ENCODE measurements around the gene IBSP. TPM values are rescaled to one million over a fixed set of nuclear protein-coding genes. Genes with fewer than 3 reads are reported as not detected.
A peak's percentile ranks its signal among the peaks of the same experiment; 100 is the strongest.

The IBSP gene
- total RNA-seq, 1 donor from 2014 or later = not detected

- Mint-ChIP-seq H3K27me3 (peaks cover under 1% of the 10 kb centered on the region), H3K9me3 (peaks cover 6% of the 10 kb centered on the region), H3K36me3 (no peaks in the 10 kb centered on the region), H3K4me1 (ENCODE audit: unreplicated experiment) (peaks cover 11% of the 10 kb centered on the region), H3K27ac (no peak overlapping the region), H3K4me3 (no peak overlapping the region)
- no peak for DNase-seq (ENCODE audit: extremely low spot score, unreplicated experiment)
- TF ChIP-seq, protein P1, sequence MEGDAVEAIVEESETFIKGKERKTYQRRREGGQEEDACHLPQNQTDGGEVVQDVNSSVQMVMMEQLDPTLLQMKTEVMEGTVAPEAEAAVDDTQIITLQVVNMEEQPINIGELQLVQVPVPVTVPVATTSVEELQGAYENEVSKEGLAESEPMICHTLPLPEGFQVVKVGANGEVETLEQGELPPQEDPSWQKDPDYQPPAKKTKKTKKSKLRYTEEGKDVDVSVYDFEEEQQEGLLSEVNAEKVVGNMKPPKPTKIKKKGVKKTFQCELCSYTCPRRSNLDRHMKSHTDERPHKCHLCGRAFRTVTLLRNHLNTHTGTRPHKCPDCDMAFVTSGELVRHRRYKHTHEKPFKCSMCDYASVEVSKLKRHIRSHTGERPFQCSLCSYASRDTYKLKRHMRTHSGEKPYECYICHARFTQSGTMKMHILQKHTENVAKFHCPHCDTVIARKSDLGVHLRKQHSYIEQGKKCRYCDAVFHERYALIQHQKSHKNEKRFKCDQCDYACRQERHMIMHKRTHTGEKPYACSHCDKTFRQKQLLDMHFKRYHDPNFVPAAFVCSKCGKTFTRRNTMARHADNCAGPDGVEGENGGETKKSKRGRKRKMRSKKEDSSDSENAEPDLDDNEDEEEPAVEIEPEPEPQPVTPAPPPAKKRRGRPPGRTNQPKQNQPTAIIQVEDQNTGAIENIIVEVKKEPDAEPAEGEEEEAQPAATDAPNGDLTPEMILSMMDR (conservative IDR thresholded peaks at IDR 0.05) = no peak
These were observed 52.6 kb downstream of the IBSP start for GRCh38 chr4:87851953-87852352.

DNA sequence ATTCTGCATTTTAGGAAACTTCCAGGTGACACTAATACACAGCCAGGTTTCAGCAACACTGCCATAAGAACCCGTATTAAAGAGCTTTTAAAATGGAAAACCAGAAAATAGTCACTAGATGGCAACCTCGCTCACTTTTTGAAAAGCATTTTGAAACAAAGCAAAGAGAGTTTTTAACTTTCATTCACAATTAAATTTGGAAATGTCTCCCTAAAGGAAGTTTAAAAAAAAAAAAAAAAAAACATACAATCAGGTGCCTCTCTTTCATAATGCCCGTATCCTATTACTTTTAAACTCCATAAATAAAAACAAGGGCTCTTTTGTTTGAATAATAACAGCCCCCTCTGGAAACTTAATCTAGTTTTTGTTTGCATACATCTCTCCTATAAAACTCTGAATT, 53.8 kb downstream of the IBSP start:
- no peak overlapping the region for H3K4me3 Mint-ChIP-seq
- H3K27ac Mint-ChIP-seq = no peak overlapping the region
- peaks cover 11% of the 10 kb centered on the region for H3K4me1 Mint-ChIP-seq (ENCODE audit: unreplicated experiment)
- no peaks in the 10 kb centered on the region for H3K36me3 Mint-ChIP-seq
- DNase-seq (ENCODE audit: extremely low spot score, unreplicated experiment) = no peak
- TF ChIP-seq, protein P1 (conservative IDR thresholded peaks at IDR 0.05) = peak; percentile 78
- H3K27me3 Mint-ChIP-seq = no peaks in the 10 kb centered on the region
- peaks cover 6% of the 10 kb centered on the region for H3K9me3 Mint-ChIP-seq

DNA sequence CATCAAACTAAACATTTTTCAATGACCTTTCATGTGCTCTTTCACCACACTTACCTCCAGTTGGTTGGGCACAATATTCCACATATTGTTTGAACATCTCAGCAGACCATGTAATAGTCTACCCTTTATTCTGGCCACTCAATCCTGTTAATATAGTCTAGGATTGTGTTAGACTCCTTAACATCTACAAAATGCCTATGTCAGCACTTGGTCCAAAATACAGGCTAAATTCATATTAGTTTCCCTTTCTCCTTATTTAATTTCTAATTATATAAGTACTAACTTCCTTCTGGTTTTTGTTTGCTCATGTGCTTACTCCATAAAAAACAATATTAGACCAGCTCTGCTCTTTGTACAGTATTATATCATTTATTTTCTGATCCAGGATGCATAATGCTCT, 54.5 kb downstream of the IBSP start:
- Mint-ChIP-seq H3K4me1 (ENCODE audit: unreplicated experiment) (peaks cover 7% of the 10 kb centered on the region), H3K36me3 (no peaks in the 10 kb centered on the region), H3K9me3 (peaks cover 6% of the 10 kb centered on the region), H3K27me3 (no peaks in the 10 kb centered on the region), H3K27ac (no peak overlapping the region), H3K4me3 (no peak overlapping the region)
- no peak for DNase-seq (ENCODE audit: extremely low spot score, unreplicated experiment)
- TF ChIP-seq, protein P1 (conservative IDR thresholded peaks at IDR 0.05) = no peak

GRCh38 chr4:87855559-87855958, 56.2 kb downstream of the IBSP start:
- Mint-ChIP-seq H3K36me3 (no peaks in the 10 kb centered on the region), H3K9me3 (peaks cover 6% of the 10 kb centered on the region)
- TF ChIP-seq, protein P1 (conservative IDR thresholded peaks at IDR 0.05) = no peak

DNA sequence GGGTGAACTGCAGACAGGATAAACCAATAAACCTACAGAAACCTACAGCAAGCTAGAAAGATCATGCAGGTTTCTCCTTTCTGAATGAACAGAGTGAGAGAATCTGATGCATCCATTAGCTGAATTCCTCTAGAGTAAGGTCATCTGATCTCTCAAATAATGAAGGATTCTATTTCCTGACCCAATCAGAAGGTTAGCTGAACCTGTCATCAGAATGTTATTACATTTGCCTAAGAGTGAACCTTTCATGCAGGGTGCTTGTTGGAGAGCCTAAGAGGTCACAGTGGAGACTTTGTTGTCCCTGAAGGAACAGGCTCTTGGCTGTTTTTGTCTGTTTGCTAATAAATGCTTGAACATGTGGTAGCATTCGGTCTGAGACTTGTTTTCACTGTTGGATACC, 57.5 kb downstream of the IBSP start:
- Mint-ChIP-seq H3K27ac (no peak overlapping the region), H3K4me3 (no peak overlapping the region), H3K4me1 (ENCODE audit: unreplicated experiment) (peaks cover 7% of the 10 kb centered on the region), H3K36me3 (no peaks in the 10 kb centered on the region), H3K27me3 (no peaks in the 10 kb centered on the region), H3K9me3 (peaks cover 6% of the 10 kb centered on the region)
- DNase-seq (ENCODE audit: extremely low spot score, unreplicated experiment) = no peak
- TF ChIP-seq, protein P1 (conservative IDR thresholded peaks at IDR 0.05) = no peak

More at GRCh38 chr4:87855559-87855958, 56.2 kb downstream of the IBSP start:
- H3K27me3 Mint-ChIP-seq = no peaks in the 10 kb centered on the region
- DNase-seq (ENCODE audit: extremely low spot score, unreplicated experiment) = no peak
- no peak overlapping the region for H3K4me3 Mint-ChIP-seq
- H3K4me1 Mint-ChIP-seq (ENCODE audit: unreplicated experiment) = peaks cover 7% of the 10 kb centered on the region
- H3K27ac Mint-ChIP-seq = no peak overlapping the region

- H3K36me3 Mint-ChIP-seq = no peaks in the 10 kb centered on the region
- DNase-seq (ENCODE audit: extremely low spot score, unreplicated experiment) = no peak
- H3K9me3 Mint-ChIP-seq = peaks cover 6% of the 10 kb centered on the region
- peaks cover 7% of the 10 kb centered on the region for H3K4me1 Mint-ChIP-seq (ENCODE audit: unreplicated experiment)
- no peaks in the 10 kb centered on the region for H3K27me3 Mint-ChIP-seq
- no peak overlapping the region for H3K4me3 Mint-ChIP-seq
- TF ChIP-seq, protein P1 (conservative IDR thresholded peaks at IDR 0.05) = no peak
- H3K27ac Mint-ChIP-seq = no peak overlapping the region
These were observed 58.4 kb downstream of the IBSP start for GRCh38 chr4:87857789-87858188.
